Fibroblast of skin of left quadriceps (primary cell): ENCODE data around the gene PRRT1B.
A peak's percentile ranks its signal among the peaks of the same experiment; 100 is the strongest.
"Not testable (repeated sequence)": the region's sequence is repeated elsewhere in the genome, so short reads cannot be mapped to it uniquely, and the experiment has no call there.

ENCODE experiments used
- DNase-seq, 2 experiments: peaks; one replicate each; pipeline ENCODE4 v3.0.0-alpha.2; 2013; ENCODE audit warnings: low read depth in 2 of 2

Gene PRRT1B

DNA sequence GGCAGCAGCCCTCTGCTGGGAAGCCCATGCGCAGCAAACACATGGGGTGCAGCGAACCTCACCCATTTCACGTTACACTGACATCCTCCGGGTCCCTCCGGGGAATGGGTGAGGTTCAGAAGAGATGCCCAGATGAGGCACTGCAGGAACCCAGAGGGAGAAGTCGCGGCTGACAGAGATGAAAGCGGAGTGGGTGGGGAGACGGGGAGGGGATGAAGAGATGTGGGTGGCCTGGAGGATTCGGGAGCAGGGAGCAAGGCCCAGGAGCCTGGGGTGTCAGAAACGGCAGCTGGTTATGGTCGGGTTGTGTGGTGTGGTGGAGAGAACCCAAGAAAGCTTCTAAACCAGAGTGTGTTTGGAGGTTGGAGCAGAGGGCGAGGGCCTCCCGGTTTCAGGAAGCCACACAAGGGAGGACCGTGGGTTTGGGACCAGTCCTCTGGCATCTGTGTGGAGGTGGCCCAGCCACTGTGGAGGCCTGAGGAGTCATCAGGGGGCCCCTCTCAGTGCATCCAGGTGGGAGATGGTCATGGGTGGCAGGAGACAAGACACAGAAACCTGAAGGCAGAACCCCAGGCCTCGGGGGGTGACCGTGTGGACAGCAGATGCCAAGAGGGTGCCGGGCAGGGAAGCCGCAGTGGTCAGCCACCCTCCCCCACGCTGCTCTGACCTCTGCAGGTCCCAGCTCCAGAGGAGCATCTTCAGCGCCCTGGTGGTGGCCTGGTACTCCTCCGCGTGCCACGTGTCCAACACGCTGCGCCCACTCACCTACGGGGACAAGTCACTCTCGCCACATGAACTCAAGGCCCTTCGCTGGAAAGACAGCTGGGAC, 22.9 kb upstream of the PRRT1B start:
- no peak for DNase-seq

DNA sequence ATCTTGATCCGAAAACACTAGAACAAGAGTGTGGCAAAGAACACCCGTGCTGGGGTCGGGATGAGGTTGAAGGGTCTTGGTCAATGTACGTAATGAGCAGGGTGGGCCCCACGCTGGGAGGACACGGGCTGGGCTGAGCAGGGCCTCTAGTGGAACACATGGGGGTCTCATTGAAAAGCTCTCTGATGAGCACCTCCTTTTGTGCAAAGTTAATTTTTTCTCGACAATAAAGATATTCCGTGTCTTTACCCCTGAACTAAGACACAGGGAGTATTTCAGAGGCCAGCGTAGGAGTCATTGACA, 22.3 kb upstream of the PRRT1B start:
- no peak for DNase-seq

DNA sequence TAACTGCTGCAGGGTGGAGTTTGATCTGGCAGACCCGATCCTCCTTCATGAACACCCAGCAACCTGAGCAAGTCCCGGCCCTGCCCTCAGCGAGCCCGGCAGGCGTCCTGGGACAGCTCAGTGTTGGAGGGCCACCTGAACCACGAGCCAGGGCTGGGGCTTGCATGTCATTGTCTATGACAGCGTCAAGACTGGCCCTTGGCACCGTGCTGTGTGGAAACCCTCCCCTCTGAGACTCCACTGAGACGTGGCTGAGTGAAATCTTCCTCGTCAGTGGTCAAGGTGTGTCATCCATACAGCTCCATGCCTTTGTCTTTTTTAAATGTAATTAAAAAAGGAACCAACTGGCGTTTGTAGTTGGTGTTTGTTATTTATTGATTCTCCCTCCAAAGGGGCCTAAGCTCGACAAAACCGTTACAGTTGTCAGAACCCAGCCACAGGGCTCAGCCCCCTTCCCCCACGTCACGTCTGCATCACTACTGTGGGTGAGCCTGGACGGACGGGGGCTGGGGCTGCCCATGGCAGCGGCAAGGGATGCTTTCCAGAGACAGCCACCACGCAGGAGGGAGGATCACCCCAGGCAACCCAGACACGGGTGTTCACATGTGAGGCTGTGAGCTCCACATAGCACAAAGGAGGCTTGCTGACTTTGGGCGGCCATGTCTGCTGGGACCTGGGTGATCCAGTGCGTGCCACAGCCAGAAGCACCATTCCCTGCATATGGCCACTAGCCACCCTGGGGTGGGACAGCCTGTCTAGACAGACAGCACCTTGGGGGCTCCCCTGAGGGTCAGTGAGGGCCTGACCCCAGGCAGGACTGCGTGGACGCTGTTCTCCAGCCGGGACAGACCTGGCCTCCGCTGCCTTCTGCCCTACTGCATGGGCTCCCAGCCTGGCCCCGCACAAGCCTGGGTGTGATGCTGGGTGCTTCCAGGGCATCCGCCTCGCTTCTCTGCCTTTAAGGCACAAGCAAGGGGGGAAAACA, 21.6 kb upstream of the PRRT1B start:
- no peak for DNase-seq

DNA sequence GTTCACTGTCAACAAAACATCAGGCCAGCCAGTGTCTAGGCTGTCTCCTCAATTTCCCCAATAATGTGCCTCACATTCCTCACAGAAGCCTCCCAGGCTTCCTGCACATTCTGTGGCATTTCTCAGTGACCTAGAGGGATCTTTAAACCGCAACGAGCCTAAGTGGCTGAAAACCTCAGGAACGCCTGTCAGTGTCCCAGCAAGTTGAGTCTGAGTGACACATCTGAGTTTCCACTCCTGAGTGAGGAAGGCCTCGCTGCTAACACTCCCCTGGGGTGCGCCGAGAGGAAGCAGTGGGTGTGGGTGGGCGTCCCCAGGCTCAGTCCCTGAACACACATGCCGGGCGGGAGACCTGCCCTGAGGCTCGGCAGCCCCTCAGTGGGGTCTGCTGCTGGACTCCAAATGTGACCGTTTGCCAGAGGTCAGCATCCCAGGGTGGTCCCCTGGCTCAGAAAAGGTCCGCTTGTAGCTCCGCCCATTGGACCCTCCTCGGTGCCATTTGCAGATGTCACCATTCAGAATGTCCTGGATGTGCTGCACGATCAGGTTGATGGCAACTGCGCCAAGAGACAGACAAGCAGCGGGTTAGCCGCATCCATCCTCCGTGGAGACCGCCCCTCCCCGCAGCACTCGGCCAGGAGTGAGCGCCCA, 20.5 kb upstream of the PRRT1B start:
- DNase-seq = peak in 1 of 2 experiments; percentile 20

DNA sequence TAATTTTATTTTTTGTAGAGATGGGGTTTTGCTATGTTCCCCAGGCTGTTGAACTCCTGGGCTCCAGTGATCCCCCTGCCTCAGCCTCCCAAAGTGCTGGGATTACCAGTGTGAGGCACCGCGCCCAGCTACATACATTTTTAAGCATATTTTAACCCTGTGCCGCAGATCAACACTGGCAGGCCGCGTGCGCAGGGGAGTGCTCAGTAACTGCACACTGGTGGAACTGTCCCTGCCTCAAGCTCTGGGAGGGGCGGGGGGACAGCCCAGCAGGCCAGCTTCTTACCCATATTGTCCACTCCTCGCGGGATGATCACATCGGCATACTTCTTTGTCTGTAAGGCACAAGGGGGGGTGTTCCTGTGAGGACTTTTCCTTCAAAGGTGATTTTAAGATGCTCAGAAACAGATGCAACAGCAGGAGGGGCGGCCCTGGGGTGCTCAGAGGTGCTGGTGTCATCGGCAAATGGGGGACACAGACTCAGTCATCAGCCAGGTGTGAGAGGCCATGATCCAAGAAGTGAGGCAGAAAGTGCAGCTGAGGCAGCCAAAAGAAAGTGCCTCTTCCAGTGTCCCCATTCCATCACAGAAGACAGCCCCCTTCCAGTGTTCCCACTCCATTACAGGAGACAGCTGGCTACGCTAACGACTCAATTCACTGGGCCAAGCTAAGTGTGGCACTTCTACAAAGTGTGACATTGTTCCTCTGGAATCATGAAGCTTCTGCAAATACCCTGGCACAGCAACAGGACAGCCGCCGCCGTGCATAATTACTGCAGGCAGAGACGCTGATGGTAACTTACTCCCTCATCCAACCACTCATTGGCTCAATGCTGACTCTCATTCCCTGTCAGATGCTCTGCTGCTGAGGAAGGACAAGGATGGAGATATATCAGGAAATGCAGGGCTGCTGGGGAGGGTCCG, 19.4 kb upstream of the PRRT1B start:
- no peak for DNase-seq

DNA sequence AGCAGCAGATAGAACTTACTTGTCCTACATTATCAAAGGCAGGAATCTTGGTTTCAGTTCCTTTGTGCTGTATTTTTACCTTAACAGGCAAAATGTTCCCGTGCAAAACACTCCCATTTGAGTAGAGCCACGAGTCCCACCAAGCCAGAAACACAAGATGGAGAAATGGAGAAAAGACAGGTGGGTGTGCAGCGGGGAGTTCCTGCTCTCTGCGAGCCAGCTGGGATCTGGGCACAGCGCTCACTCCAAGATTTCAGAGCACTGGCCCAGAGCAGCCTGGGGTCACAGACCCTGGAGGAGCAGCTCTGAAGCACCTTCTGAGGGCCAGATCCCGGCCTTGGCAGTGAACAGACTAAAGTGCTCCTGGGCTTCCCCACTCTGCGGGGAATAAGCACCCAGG, 17.1 kb upstream of the PRRT1B start:
- DNase-seq = no peak

DNA sequence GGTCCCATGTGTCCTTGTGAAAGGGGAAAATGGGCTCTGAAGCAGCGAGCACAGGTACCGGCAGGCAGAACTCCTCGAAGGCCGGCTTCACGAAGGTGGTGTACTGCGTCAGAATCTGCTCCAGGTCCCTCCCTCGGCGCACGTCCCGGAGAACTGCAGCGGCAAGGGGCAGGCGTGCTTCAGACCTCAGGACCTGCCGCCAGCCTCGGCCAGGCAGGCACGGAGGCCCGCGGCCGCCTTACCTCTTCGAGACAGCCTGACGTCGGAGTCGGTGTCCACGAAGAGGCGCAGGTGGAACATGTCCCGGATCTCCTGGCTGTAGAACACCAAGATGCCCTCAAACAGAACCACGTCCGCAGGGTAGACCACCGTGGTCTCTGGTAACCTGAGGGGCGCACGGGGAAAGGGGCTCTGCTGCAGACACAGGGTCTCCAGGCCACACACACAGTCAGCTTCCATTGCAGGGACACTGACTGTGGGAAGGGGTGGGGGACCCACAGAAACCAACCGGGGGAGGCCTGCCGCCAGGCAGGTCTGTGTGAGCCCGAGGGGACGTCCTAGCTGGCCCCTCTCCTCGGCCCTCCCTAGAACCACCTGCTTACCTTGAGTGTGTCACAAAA, 16.3 kb upstream of the PRRT1B start:
- no peak for DNase-seq

DNA sequence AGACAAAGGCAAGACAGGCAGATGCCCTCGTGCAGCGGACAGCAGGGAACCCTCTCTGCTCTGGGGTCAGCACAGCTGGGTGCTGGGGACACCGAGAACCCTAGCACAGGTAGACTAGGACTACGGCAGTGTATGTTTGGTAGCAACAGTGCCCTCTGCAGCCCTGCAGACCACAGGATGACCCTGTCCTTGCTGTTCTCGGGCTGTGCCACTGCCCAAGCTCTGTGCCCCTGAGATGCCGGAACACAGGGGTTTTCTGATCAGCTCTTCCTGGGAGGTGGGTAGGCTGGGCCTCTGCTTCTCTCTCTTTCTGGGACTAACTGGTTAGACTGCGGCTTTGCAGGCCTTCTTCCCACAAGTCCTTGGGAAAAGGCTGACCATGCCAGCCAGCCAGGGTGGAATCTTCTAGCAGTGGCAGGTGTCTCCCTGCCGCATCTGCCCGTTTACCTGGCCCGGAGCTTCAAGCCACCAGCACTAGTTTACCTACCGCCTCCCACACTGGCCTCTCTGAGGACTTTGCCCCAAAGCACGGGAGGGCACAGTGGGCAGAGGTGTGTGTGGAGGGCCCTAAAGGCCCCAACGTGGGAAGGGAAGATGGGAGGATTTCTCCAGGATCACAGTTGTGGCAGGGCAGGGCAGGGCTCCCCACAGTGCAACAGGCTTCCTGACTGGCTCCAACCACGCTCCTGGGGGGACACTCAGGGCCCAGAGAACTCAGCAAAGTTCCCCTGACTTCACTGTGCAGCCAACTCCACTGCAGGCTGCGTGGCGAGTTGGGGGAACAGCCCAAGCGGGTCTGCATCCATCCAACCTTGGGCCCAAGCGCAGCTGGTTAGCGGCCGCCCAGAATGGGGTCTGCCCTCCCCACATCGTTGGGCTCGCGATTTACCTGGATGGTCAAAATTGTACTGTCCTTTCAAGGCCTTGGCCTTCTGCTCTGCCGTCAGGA, 15.5 kb upstream of the PRRT1B start:
- DNase-seq = no peak

DNA sequence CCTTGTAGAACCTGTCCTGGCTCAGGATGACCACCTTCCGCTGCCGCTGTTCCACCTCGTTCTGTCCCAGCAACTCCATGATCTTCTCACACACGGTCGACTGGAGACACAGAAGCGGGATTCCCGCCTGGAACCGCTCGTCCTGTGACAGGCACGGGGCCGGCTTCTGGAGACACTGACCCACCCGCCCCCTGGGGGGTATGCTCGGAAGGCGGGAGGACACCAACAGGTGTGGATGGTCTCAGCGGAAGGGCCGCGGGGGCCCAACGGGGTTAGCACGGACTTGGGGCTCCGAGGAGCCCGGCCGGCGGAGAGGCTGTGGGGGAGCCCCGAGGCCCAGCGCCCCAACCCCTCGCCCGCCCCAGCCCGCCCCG, 14.8 kb upstream of the PRRT1B start:
- DNase-seq = no peak

DNA sequence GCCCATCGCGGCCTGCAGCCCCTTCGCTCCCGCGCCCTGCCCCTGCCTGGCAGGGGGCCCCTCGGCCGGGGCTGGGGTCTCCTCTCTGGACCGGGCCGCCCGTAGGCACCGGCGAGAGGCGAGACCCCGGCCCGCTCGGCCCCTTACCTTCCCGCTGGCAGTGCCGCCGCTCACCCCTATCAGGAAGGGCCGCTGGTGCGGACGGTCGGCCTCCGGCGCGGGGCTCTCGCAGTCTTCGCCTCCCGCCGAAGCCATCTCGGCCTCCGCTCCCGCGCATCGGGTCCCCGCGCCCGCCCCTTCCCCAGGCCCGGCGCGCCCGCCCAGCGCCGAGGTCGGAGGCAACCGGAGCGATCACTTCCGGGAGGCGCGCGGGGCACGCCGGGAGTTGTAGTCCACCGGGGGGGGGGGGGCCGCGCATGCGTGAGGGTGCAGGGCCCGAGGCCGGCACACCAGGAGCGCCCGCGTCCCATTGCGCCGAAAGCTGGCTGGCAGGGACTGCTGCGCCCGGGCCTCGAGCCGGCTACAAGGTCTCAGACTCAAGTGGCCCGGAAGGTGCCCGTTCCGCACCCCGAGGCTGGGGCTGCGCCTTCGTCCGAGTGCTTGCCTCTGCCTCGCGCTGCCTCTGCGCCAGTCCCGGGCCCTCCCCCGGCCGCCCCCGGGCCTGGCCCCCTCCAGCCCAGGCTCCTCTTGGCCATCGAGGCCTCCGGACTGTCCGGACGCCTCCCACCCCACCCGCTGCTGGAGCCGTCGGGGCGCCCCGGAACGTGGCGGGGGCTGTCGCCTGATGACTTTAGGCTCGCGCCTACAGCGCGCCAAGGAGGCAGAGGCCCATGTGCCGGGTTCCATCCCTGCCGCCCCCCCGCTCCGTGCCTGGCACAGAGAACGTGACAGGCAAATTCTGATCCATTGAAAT, 14.1 kb upstream of the PRRT1B start, which contains the start of gene UCK1:
UCK1 (minus strand) TSS at position 344 of the 913 bp plus-strand sequence; CDS start at position 255, 89 bp downstream.
- DNase-seq = peak; percentile 38 to 48

DNA sequence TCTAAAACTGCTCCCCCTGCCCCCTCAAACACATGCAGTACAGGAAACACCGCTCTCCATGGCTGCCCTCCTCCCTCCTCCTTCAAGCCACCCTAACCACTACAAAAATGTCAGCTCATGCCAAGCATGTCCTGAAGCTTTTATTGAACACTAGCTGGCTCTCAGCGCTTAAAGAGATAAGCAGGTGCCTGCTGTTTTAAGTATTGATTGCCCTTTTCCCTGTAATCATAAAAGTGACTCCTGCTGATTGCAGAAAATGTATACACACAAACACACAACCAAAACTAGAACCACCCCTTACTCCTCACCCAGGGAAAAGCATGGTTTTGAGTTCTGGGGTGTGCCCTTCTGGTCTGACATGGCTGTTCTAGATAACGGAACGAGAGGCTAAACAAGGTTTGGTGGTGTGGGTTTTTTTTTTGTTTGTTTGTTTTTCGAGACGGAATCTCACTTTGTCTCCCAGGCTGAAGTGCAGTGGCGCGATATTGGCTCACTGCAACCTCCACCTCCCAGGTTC, 10.5 kb upstream of the PRRT1B start:
- no peak for DNase-seq

DNA sequence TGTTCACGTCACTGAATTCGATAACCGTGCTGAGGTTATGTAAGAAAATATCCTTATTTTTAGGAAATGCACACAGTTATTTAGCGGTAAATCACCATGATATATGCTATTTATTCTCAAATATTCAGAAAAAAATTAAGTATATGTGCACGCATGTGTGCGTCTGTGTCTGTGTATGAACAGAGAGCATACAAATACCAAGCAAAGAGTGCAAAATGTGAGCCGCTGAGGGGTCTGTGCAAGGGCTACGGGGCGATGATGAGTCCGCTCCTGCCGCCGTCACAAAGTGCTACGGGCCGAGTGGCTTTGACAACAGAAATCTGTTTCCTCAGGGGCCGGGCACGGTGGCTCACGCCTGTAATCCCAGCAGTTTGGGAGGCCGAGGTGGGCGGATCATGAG, 7.4 kb upstream of the PRRT1B start:
- no peak for DNase-seq

DNA sequence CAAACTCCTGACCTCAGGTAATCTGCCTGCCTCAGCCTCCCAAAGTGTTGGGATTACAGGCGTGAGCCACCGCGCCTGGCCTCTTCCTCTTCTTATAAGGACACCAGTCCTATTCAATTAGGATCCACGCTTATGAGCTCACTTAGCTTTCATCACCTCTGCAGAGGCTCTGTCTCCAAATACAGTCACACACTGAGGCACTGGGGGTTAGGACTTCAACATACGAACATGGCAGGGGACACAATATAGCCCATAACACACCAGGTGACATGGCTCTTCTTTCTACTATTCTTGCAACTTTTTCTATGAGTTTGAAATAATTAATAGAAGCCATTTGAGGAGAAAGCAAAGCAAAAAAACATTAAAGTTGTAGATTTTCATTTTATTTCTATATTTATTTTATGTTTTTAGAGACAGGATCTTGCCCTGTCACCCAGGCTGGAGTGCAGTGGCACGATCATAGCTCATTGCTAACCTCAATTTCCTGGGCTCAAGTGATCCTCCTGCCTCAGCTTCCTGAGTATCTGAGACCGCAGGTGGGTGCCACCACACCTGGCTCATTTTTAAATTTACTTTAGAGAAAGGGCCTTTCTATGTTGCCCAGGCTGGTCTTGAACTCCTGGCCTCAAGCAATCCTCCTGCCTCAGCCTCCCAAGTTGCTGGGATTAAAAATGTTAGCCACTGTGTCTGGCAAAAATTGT, 6.0 kb upstream of the PRRT1B start:
- no peak for DNase-seq

DNA sequence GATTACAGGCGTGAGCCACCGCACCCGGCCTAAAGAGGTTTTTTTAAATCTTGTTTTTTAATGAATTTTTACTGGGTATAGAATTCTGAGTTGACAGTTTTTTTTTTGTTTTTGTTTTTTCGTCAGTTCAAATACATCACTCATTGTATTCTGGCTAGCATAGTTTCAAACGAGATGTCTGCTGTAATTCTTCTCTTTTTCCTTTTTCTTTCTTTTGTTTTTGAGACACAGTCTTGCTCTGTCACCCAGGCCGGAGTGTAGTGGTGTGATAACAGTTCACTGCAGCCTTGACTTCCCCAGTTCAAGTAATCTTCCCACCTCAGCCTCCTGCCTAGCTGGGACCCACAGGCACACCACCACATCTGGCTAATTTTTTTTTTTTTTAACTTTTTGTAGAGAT, 2.2 kb upstream of the PRRT1B start:
- DNase-seq = no peak

DNA sequence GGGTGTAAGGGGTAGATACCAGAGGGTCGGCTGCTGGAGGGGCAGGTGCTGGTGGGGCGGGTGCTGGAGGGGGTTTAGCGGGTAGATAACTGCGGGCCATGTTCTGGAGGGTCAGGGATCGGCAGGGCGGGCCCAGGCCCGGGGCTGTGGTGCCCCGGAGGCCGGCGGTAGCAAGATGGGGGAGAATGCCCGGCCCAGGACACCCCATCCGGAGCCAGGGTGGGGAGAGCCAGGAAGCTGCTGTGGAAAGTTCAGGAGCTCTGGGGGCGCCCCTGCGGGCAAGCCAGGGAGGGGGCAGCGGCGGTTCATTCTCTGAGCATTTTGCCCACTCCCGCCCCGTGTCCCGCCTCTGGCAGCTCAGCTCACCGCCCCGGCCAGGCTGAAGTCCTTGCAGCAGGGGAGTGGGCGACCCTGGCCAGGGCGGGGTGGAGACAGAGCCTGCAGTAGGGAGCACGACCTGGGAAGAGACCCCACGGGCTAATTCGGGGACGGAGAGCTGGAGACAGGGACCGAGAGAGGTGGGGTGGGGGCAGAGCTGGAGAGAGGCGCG, 538 bp downstream of the PRRT1B start:
- no peak for DNase-seq

DNA sequence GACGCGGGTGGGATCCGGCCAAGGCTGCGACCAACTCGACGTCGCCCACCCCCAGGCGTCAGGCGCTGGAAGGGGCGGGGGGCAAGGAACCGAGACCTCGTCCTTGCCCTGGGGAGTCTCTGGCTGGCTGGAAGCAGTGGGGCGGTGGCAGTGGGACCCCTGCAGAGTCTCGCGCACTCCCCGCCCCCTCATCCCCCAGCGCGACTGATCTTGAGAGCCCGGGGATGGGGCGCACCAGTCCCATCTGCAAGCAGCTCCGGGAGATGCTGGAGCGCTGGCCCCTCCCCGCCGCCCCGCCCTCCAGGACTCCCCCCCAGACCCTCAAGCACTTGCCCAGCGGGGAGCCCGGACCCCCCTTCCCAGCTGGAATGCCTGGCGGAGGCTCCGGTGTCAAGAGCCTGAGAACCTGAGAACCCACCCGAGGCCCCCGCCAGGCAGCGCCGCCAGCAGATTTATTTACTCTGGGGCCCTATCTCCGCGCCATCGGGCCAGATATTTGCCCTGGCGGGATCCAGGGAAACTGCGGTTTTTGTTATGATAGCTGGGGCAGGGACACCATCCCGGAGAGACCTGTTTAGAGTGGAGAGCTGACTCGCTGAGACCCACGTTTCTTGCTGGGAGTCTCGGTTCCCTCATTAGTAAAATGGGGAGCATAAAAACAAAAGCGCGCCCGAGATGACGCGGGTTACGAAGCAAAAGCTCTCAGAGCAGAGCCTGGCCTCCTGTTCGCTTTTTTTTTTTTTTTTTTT, 1.2 kb downstream of the PRRT1B start:
- DNase-seq = no peak

DNA sequence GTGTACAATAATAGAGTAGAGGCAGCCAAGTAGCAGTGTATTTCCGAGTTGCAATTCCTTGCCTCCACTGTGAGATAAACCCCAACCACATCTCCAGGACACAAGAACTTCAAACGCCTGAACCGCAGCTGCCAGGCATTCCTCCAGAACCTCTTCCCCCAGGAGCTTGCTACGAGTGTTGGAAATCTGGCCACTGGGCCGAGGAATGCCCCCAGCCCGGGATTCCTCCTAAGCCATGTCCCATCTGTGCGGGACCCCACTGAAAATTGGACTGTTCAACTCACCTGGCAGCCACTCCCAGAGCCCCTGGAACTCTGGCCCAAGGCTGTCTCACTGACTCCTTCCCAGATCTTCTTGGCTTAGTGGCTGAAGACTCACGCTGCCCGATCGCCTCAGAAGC, 3.9 kb downstream of the PRRT1B start:
- DNase-seq = not testable (repeated sequence)
